Activated CD8-positive, alpha-beta T cell treated with anti-CD3 and anti-CD28 coated beads for 36 hours (primary cell): ENCODE results near the gene SCG5. TPM values are rescaled to one million over a fixed set of nuclear protein-coding genes. Genes with fewer than 3 reads are reported as not detected.
A peak's percentile ranks its signal among the peaks of the same experiment; 100 is the strongest.

Experiments
- ATAC-seq: fragments of 200-7000 bp; cut with Tn5 transposase; one replicate; pipeline ENCODE4 v1.10.0; 2021; ENCODE audit warnings: mild to moderate bottlenecking, moderate library complexity
- CTCF ChIA-PET: fragments of 350-600 bp; sonication (Branson Sonifier 250); formaldehyde crosslinking; loops from one replicate; lab custom pipeline; 2021; ENCODE audit warnings: antibody characterized with exemption; lab: Charles Lee
- POLR2A ChIA-PET: fragments of 350-600 bp; sonication (Branson Sonifier 250); formaldehyde crosslinking; loops from one replicate; lab custom pipeline; 2021; ENCODE audit warnings: antibody characterized with exemption; lab: Charles Lee
- DNase-seq: peaks from one replicate; pipeline ENCODE4 v3.0.0-alpha.2; 2020
- H3K27ac Mint-ChIP-seq: one replicate; pipeline ENCODE4 v1.8.0; 2021; ENCODE audit warnings: mild to moderate bottlenecking, mixed read lengths
- H3K27me3 Mint-ChIP-seq: one replicate; pipeline ENCODE4 v1.8.0; 2021; ENCODE audit warnings: mixed read lengths
- H3K36me3 Mint-ChIP-seq: one replicate; pipeline ENCODE4 v1.8.0; 2021; ENCODE audit warnings: low read depth, mixed read lengths
- H3K4me1 Mint-ChIP-seq: one replicate; pipeline ENCODE4 v1.8.0; 2021; ENCODE audit warnings: low read depth, mixed read lengths
- H3K4me3 Mint-ChIP-seq: one replicate; pipeline ENCODE4 v1.8.0; 2021; ENCODE audit warnings: mild to moderate bottlenecking, moderate library complexity, mixed read lengths
- H3K9me3 Mint-ChIP-seq: one replicate; pipeline ENCODE4 v1.8.0; 2021; ENCODE audit warnings: mixed read lengths
- CTCF ChIP-seq: fragments of 200-600 bp; IDR thresholded peaks from one replicate; pipeline ENCODE4 v1.8.0; 2022; ENCODE audit warnings: antibody characterized with exemption, mild to moderate bottlenecking
- intact Hi-C: fragments of 100-400 bp; cut with micrococcal nuclease; formaldehyde crosslinking; loops from one replicate; pipeline ENCODE4 v1.10.0; 2022
- total RNA-seq, 2 experiments: library from RNA; stranded (reverse); gene quantifications; one replicate each; pipeline ENCODE4 v1.2.3, GENCODE V29; 2021

The SCG5 gene
- total RNA-seq, 2 experiments from 2014 or later, result 1.2 to 1.6 TPM

GRCh38 chr15:32718227-32718820, 76.8 kb downstream of the SCG5 start:
- Mint-ChIP-seq H3K9me3 (no peaks in the 10 kb centered on the region), H3K36me3 (no peaks in the 10 kb centered on the region), H3K27ac (no peak overlapping the region), H3K27me3 (peaks cover 63% of the 10 kb centered on the region), H3K4me3 (no peak overlapping the region), H3K4me1 (peaks cover 17% of the 10 kb centered on the region)
- intact Hi-C loops, result no loop called here
- POLR2A ChIA-PET, result no interaction called here
- CTCF ChIA-PET, result no interaction called here
- no peak for ATAC-seq
- peak; percentile 2 for DNase-seq
- no peak for TF ChIP-seq CTCF

- DNase-seq (peak; percentile 5), ATAC-seq (no peak)
- no peaks in the 10 kb centered on the region for H3K36me3 Mint-ChIP-seq
- H3K4me3 Mint-ChIP-seq, result no peak overlapping the region
- peaks cover 21% of the 10 kb centered on the region for H3K4me1 Mint-ChIP-seq
- H3K27me3 Mint-ChIP-seq, result peaks cover 58% of the 10 kb centered on the region
- no peak for TF ChIP-seq CTCF
- no peaks in the 10 kb centered on the region for H3K9me3 Mint-ChIP-seq
- CTCF ChIA-PET, result no interaction called here
- H3K27ac Mint-ChIP-seq, result no peak overlapping the region
- intact Hi-C loops, result no loop called here
- POLR2A ChIA-PET, result interaction anchor here (0.6 kb wide), 1 partner anchor 270 kb away, joined by 3 read pairs; no protein-coding TSS in a partner anchor
These were observed 77.6 kb downstream of the SCG5 start for GRCh38 chr15:32718821-32719716.

GRCh38 chr15:32721596-32721995, 80.1 kb downstream of the SCG5 start:
- Mint-ChIP-seq H3K27me3 (peaks cover 63% of the 10 kb centered on the region), H3K4me1 (peaks cover 21% of the 10 kb centered on the region), H3K4me3 (no peak overlapping the region), H3K9me3 (no peaks in the 10 kb centered on the region), H3K27ac (no peak overlapping the region), H3K36me3 (no peaks in the 10 kb centered on the region)
- CTCF ChIA-PET, result interaction anchor here (1.6 kb wide), 1 partner anchor 60 kb away, joined by 3 read pairs; no protein-coding TSS in a partner anchor
- DNase-seq (no peak), ATAC-seq (no peak)
- POLR2A ChIA-PET, result no interaction called here
- intact Hi-C loops, result no loop called here
- no peak for TF ChIP-seq CTCF

GRCh38 chr15:32722136-32722535, 80.6 kb downstream of the SCG5 start:
- Mint-ChIP-seq H3K9me3 (no peaks in the 10 kb centered on the region), H3K27me3 (peaks cover 60% of the 10 kb centered on the region), H3K27ac (no peak overlapping the region), H3K4me3 (no peak overlapping the region), H3K36me3 (no peaks in the 10 kb centered on the region), H3K4me1 (peaks cover 15% of the 10 kb centered on the region)
- POLR2A ChIA-PET, result no interaction called here
- CTCF ChIA-PET, result interaction anchor here (0.8 to 1.6 kb wide), 2 partner anchors 31 to 60 kb away, joined by 3 read pairs; no protein-coding TSS in a partner anchor
- no peak for TF ChIP-seq CTCF
- DNase-seq (no peak), ATAC-seq (no peak)
- intact Hi-C loops, result no loop called here
